A549 (cell line): ENCODE results near the gene GALNT16. TPM values are rescaled to one million over a fixed set of nuclear protein-coding genes. Genes with fewer than 3 reads are reported as not detected.

Source experiments
- ATAC-seq, 2 experiments: fragments of 200-7000 bp in 1 of 2; fragments of >200 bp in 1 of 2; cut with Nextera tagmentation in 1 of 2; cut with Tn5 transposase in 1 of 2; 3 replicates each; pipeline versions ENCODE4 v1.8.0 to v1.9.1; 2018 to 2020; ENCODE audit warnings: mild to moderate bottlenecking in 1 of 2, moderate library complexity in 1 of 2
- CTCF ChIA-PET: fragments of 300-600 bp; sonication (Branson Sonifier 250); formaldehyde crosslinking; extraction: SDS; loops from one replicate; lab custom pipeline; 2021; ENCODE audit warnings: antibody characterized with exemption, inconsistent platforms; lab: Yijun Ruan, JAX
- POLR2A ChIA-PET: fragments of 350-600 bp; formaldehyde crosslinking; extraction: SDS; loops from one replicate; lab custom pipeline; 2021; ENCODE audit warnings: antibody characterized with exemption, inconsistent platforms; lab: Yijun Ruan, JAX
- DNase-seq, 2 experiments: peaks; one replicate each; pipeline versions ENCODE4 v3.0.0 to v3.0.0-alpha.2; 2011 to 2016; ENCODE audit warnings: low read depth in 1 of 2, low spot score in 1 of 2
- FAIRE-seq: peaks from 2 replicates; lab custom pipeline; 2011; peaks lifted over from hg19 to GRCh38; lab: Jason Lieb, UNC
- H3K27ac ChIP-seq, 2 experiments: fragments of >200 bp; sonication (Bioruptor Twin); formaldehyde crosslinking; 3 replicates each; pipeline ENCODE4 v1.5.1; 2016 to 2017
- H3K4me1 ChIP-seq: fragments of >200 bp; sonication (Bioruptor Twin); formaldehyde crosslinking; 3 replicates; pipeline ENCODE4 v1.6.1; 2016
- H3K4me2 ChIP-seq: fragments of >200 bp; sonication (Bioruptor Twin); formaldehyde crosslinking; 3 replicates; pipeline ENCODE4 v1.6.1; 2016
- H3K4me3 ChIP-seq: fragments of >200 bp; sonication (Bioruptor Twin); formaldehyde crosslinking; 3 replicates; pipeline ENCODE4 v1.5.1; 2016
- H3K9me3 ChIP-seq: fragments of >200 bp; sonication (Bioruptor Twin); formaldehyde crosslinking; 3 replicates; pipeline ENCODE4 v1.6.1; 2016
- ATOH8 ChIP-seq: fragments of 250-450 bp; sonication (Bioruptor Pico); IDR thresholded peaks from 2 replicates; pipeline ENCODE4 v1.5.0; 2020; ENCODE audit warnings: low read depth, mild to moderate bottlenecking, moderate library complexity
- BHLHE40 ChIP-seq: IDR thresholded peaks from 2 replicates; pipeline ENCODE4 v1.6.1; 2012; ENCODE audit warnings: low read depth, low read length, inconsistent platforms
- CBX8 ChIP-seq: fragments of 200-600 bp; sonication (generic); IDR thresholded peaks from 2 replicates; pipeline ENCODE4 v1.6.1; 2016
- CEBPB ChIP-seq, 2 experiments: fragments of >200 bp in 1 of 2; sonication (Bioruptor Twin) in 1 of 2; formaldehyde crosslinking in 1 of 2; IDR thresholded peaks; 2 replicates each; pipeline ENCODE4 v1.6.1; 2012 to 2016
- CHD4 ChIP-seq: fragments of 200-600 bp; sonication (generic); IDR thresholded peaks from 2 replicates; pipeline ENCODE4 v1.6.1; 2016; ENCODE audit warnings: antibody characterized with exemption, mild to moderate bottlenecking, borderline replicate concordance
- EHF ChIP-seq: fragments of 250-450 bp; sonication (Bioruptor Pico); IDR thresholded peaks from 2 replicates; pipeline ENCODE4 v1.5.0; 2020; ENCODE audit warnings: mild to moderate bottlenecking
- EHMT2 ChIP-seq: fragments of 200-600 bp; sonication (generic); IDR thresholded peaks from 2 replicates; pipeline ENCODE4 v1.6.1; 2016; ENCODE audit warnings: antibody characterized with exemption, low read depth, mild to moderate bottlenecking, moderate library complexity
- FOXS1 ChIP-seq: fragments of 250-450 bp; sonication (Bioruptor Pico); IDR thresholded peaks from 2 replicates; pipeline ENCODE4 v1.5.0; 2020; ENCODE audit warnings: mild to moderate bottlenecking, moderate library complexity
- HOXB13 ChIP-seq: fragments of 250-450 bp; sonication (Bioruptor Pico); IDR thresholded peaks from 2 replicates; pipeline ENCODE4 v1.5.0; 2020; ENCODE audit warnings: low read depth, mild to moderate bottlenecking, moderate library complexity
- HOXB5 ChIP-seq: fragments of 250-450 bp; sonication (Bioruptor Pico); IDR thresholded peaks from 2 replicates; pipeline ENCODE4 v1.5.0; 2020; ENCODE audit warnings: mild to moderate bottlenecking, moderate library complexity
- KDM1A ChIP-seq: fragments of 200-600 bp; sonication (generic); IDR thresholded peaks from 2 replicates; pipeline ENCODE4 v1.6.1; 2016; ENCODE audit warnings: low read depth, mild to moderate bottlenecking
- KDM5A ChIP-seq: fragments of 200-600 bp; sonication (generic); IDR thresholded peaks from 2 replicates; pipeline ENCODE4 v1.6.1; 2016; ENCODE audit warnings: antibody characterized with exemption, mild to moderate bottlenecking
- MYC ChIP-seq: IDR thresholded peaks from 2 replicates; pipeline ENCODE4 v1.6.1; 2012; ENCODE audit warnings: mild to moderate bottlenecking, inconsistent platforms, low read length, improper control_type of control experiment, borderline replicate concordance
- NPAS2 ChIP-seq: fragments of 250-450 bp; sonication (Bioruptor Pico); IDR thresholded peaks from 2 replicates; pipeline ENCODE4 v1.8.0; 2022; ENCODE audit warnings: mild to moderate bottlenecking, moderate library complexity, borderline replicate concordance
- NR3C1 ChIP-seq: fragments of >200 bp; sonication (Bioruptor Twin); formaldehyde crosslinking; IDR thresholded peaks from 3 replicates; pipeline ENCODE4 v1.6.1; 2017
- POLR2A ChIP-seq: IDR thresholded peaks from 2 replicates; pipeline ENCODE4 v1.6.1; 2012; ENCODE audit warnings: mild to moderate bottlenecking, low read length
- RAD21 ChIP-seq, 2 experiments: fragments of >200 bp in 1 of 2; sonication (Bioruptor Twin) in 1 of 2; formaldehyde crosslinking in 1 of 2; IDR thresholded peaks in 1 of 2; conservative IDR thresholded peaks in 1 of 2; 2 replicates in 1 of 2; 3 replicates in 1 of 2; pipeline ENCODE4 v1.6.1; 2012 to 2018; ENCODE audit warnings: inconsistent platforms in 1 of 2
- SMC3 ChIP-seq: fragments of >200 bp; sonication (Bioruptor Twin); formaldehyde crosslinking; IDR thresholded peaks from 3 replicates; pipeline ENCODE4 v1.6.1; 2018; ENCODE audit warnings: inconsistent platforms
- SREBF2 ChIP-seq: fragments of 450-650 bp; IDR thresholded peaks from 2 replicates; pipeline ENCODE4 v1.6.1; 2014; ENCODE audit warnings: mild to moderate bottlenecking, moderate library complexity
- TP53 ChIP-seq: fragments of 250-450 bp; sonication (Bioruptor Pico); IDR thresholded peaks from 2 replicates; pipeline ENCODE4 v1.5.0; 2021; ENCODE audit warnings: mild to moderate bottlenecking, moderate library complexity
- ZC3H11A ChIP-seq: fragments of 450-650 bp; IDR thresholded peaks from 2 replicates; pipeline ENCODE4 v1.6.1; 2014; ENCODE audit warnings: antibody characterized with exemption, mild to moderate bottlenecking
- ZNF302 ChIP-seq: fragments of 250-450 bp; sonication (Bioruptor Pico); IDR thresholded peaks from 2 replicates; pipeline ENCODE4 v1.9.0; 2021; ENCODE audit warnings: inconsistent platforms, mild to moderate bottlenecking, moderate library complexity
- ZSCAN20 ChIP-seq: fragments of 250-450 bp; sonication (Bioruptor Pico); IDR thresholded peaks from 2 replicates; pipeline ENCODE4 v1.8.0; 2022; ENCODE audit warnings: mild to moderate bottlenecking, moderate library complexity
- WGBS: methylation state at CpG from one replicate; pipeline ENCODE4 v1.1.6; 2017; ENCODE audit errors: missing lambda C conversion rate; 5-methylcytosine and 5-hydroxymethylcytosine counted together
- polyA plus RNA-seq, 4 experiments: library from polyadenylated mRNA; depleted of rRNA in 3 of 4; stranded (reverse); fragments of >200 nt; fragmentation: RNase III in 1 of 4; extraction: RNeasy Plus Mini Kit Qiagen cat#74134 plus additional on column Dnase treatment in 1 of 4; gene quantifications; 2 replicates in 3 of 4; 3 replicates in 1 of 4; pipeline ENCODE4 v1.2.3, GENCODE V29; 2011 to 2017
- TF ChIP-seq, protein P1 (sequence below): fragments of 450-650 bp; IDR thresholded peaks from 2 replicates; pipeline ENCODE4 v1.6.1; 2014; ENCODE audit warnings: antibody characterized with exemption
- TF ChIP-seq, protein P2 (sequence below): fragments of >200 bp; sonication (Bioruptor Twin); formaldehyde crosslinking; IDR thresholded peaks from 2 replicates; pipeline ENCODE4 v1.6.1; 2016
- TF ChIP-seq, protein P3 (sequence below): IDR thresholded peaks from 2 replicates; pipeline ENCODE4 v1.6.1; 2012
- TF ChIP-seq, protein P4 (sequence below): IDR thresholded peaks from 2 replicates; pipeline ENCODE4 v1.6.1; 2012

The GALNT16 gene
- polyA plus RNA-seq, 2 of the 4 experiments (the other 2 are of a cell fraction): 2.8 to 3.4 TPM

- TF ChIP-seq SREBF2 (no peak), HOXB5 (no peak), MYC (no peak), CBX8 (no peak), SMC3 (no peak), ZC3H11A (no peak), NR3C1 (no peak), ZSCAN20 (CRISPR knock-in tag) (no peak), EHMT2 (no peak), CHD4 (no peak), KDM5A (no peak), KDM1A (no peak), RAD21 (conservative IDR thresholded peaks at IDR 0.05 in 1 of 2, IDR thresholded peaks at IDR 0.05 in 1 of 2) (no peak), ATOH8 (no peak), TP53 (CRISPR knock-in tag) (no peak), ZNF302 (CRISPR knock-in tag) (no peak)
- TF ChIP-seq, protein P1, sequence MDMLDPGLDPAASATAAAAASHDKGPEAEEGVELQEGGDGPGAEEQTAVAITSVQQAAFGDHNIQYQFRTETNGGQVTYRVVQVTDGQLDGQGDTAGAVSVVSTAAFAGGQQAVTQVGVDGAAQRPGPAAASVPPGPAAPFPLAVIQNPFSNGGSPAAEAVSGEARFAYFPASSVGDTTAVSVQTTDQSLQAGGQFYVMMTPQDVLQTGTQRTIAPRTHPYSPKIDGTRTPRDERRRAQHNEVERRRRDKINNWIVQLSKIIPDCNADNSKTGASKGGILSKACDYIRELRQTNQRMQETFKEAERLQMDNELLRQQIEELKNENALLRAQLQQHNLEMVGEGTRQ: no peak
- TF ChIP-seq, protein P2, sequence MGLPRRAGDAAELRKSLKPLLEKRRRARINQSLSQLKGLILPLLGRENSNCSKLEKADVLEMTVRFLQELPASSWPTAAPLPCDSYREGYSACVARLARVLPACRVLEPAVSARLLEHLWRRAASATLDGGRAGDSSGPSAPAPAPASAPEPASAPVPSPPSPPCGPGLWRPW: no peak
- no peak for DNase-seq
- ATAC-seq: no peak
- no peaks in the 10 kb centered on the region for H3K9me3 ChIP-seq
- ChIA-PET CTCF (no interaction called here), POLR2A (no interaction called here)
- no peak overlapping the region for H3K4me3 ChIP-seq
- WGBS: 86% methylated on average over 12 of the region's 12 CpGs
- H3K27ac ChIP-seq: no peak overlapping the region
- no peak for FAIRE-seq
- H3K4me2 ChIP-seq: no peak overlapping the region
- H3K4me1 ChIP-seq: no peaks in the 10 kb centered on the region
Observed at GRCh38 chr14:69237584-69237983, 22.4 kb upstream of the GALNT16 start.

- no peak overlapping the region for H3K4me3 ChIP-seq
- ATAC-seq (no peak), FAIRE-seq (no peak), DNase-seq (no peak)
- no peak overlapping the region for H3K27ac ChIP-seq
- 94% methylated on average over 4 of the region's 4 CpGs for WGBS
- CTCF ChIA-PET: interaction anchor here (3.0 to 6.2 kb wide), 3 partner anchors 15 to 218 kb away, joined by 9 to 95 read pairs (median 53); no protein-coding TSS in a partner anchor
- H3K4me2 ChIP-seq: no peak overlapping the region
- POLR2A ChIA-PET: no interaction called here
- no peaks in the 10 kb centered on the region for H3K9me3 ChIP-seq
- H3K4me1 ChIP-seq: no peaks in the 10 kb centered on the region; the same call in 2 of the 3 replicates
- TF ChIP-seq BHLHE40 (no peak), EHF (CRISPR knock-in tag) (no peak), POLR2A (no peak), ATOH8 (no peak), NPAS2 (CRISPR knock-in tag) (no peak), CEBPB (IDR thresholded peaks at IDR 0.05) (no peak), HOXB13 (CRISPR knock-in tag) (no peak), RAD21 (conservative IDR thresholded peaks at IDR 0.05 in 1 of 2, IDR thresholded peaks at IDR 0.05 in 1 of 2) (no peak), FOXS1 (CRISPR knock-in tag) (no peak)
- TF ChIP-seq, protein P1: no peak
- TF ChIP-seq, protein P3, sequence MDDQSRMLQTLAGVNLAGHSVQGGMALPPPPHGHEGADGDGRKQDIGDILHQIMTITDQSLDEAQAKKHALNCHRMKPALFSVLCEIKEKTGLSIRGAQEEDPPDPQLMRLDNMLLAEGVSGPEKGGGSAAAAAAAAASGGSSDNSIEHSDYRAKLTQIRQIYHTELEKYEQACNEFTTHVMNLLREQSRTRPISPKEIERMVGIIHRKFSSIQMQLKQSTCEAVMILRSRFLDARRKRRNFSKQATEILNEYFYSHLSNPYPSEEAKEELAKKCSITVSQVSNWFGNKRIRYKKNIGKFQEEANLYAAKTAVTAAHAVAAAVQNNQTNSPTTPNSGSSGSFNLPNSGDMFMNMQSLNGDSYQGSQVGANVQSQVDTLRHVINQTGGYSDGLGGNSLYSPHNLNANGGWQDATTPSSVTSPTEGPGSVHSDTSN: no peak
- TF ChIP-seq, protein P4, sequence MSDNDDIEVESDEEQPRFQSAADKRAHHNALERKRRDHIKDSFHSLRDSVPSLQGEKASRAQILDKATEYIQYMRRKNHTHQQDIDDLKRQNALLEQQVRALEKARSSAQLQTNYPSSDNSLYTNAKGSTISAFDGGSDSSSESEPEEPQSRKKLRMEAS: no peak
Observed at GRCh38 chr14:69238883-69239282, 21.1 kb upstream of the GALNT16 start.
